ENCODE results near the gene MCM5. TPM values are rescaled to one million over a fixed set of nuclear protein-coding genes. Genes with fewer than 3 reads are reported as not detected.
"Not testable (repeated sequence)": the region's sequence is repeated elsewhere in the genome, so short reads cannot be mapped to it uniquely, and the experiment has no call there.

The MCM5 gene
- total RNA-seq, 1 experiment from 2014 or later: 165 TPM

GRCh38 chr22:35432228-35432905, 32.4 kb downstream of the MCM5 start:
- DNase-seq (ENCODE audit: low spot score): no peak

GRCh38 chr22:35434061-35434710, 34.2 kb downstream of the MCM5 start:
- no peak for DNase-seq (ENCODE audit: low spot score)

GRCh38 chr22:35435201-35435740, 35.3 kb downstream of the MCM5 start:
- DNase-seq (ENCODE audit: low spot score): no peak

GRCh38 chr22:35436421-35436820, 36.5 kb downstream of the MCM5 start:
- no peak for DNase-seq (ENCODE audit: low spot score)

- DNase-seq (ENCODE audit: low spot score): peak; percentile 50
Observed at GRCh38 chr22:35437049-35437448, 37.1 kb downstream of the MCM5 start.

GRCh38 chr22:35438673-35439364, 38.9 kb downstream of the MCM5 start:
- DNase-seq (ENCODE audit: low spot score): not testable (repeated sequence)

- no peak for DNase-seq (ENCODE audit: low spot score)
Observed at GRCh38 chr22:35439365-35439717, 39.4 kb downstream of the MCM5 start.

- no peak for DNase-seq (ENCODE audit: low spot score)
Observed at GRCh38 chr22:35440129-35440528, 40.2 kb downstream of the MCM5 start.

- DNase-seq (ENCODE audit: low spot score): no peak
Observed at GRCh38 chr22:35441489-35442100, 41.7 kb downstream of the MCM5 start.

GRCh38 chr22:35442471-35442870, 42.5 kb downstream of the MCM5 start:
- no peak for DNase-seq (ENCODE audit: low spot score)

GRCh38 chr22:35443338-35443737, 43.4 kb downstream of the MCM5 start:
- no peak for DNase-seq (ENCODE audit: low spot score)

- DNase-seq (ENCODE audit: low spot score): no peak
Observed at GRCh38 chr22:35443790-35444684, 44.1 kb downstream of the MCM5 start.

- DNase-seq (ENCODE audit: low spot score): no peak
Observed at GRCh38 chr22:35444685-35445399, 44.9 kb downstream of the MCM5 start.

GRCh38 chr22:35445933-35446332, 46.0 kb downstream of the MCM5 start:
- DNase-seq (ENCODE audit: low spot score): peak; percentile 53

GRCh38 chr22:35446365-35446764, 46.4 kb downstream of the MCM5 start:
- peak; percentile 84 for DNase-seq (ENCODE audit: low spot score)

GRCh38 chr22:35448523-35448922, 48.6 kb downstream of the MCM5 start:
- no peak for DNase-seq (ENCODE audit: low spot score)

- DNase-seq (ENCODE audit: low spot score): no peak
Observed at GRCh38 chr22:35449829-35450689, 50.1 kb downstream of the MCM5 start.

- DNase-seq (ENCODE audit: low spot score): no peak
Observed at GRCh38 chr22:35450824-35451569, 51.1 kb downstream of the MCM5 start.

GRCh38 chr22:35451592-35451991, 51.7 kb downstream of the MCM5 start:
- no peak for DNase-seq (ENCODE audit: low spot score)

Measured in A172 (cell line).